Esophagus squamous epithelium (tissue), 5 donors: ENCODE results near the gene COL16A1. TPM values are rescaled to one million over a fixed set of nuclear protein-coding genes. Genes with fewer than 3 reads are reported as not detected.

ENCODE experiments used
- DNase-seq: peaks from one replicate; lab custom pipeline; 2025; lab: John Stamatoyannopoulos, UW
- H3K27ac ChIP-seq, 4 donors: fragments of 200-600 bp; sonication (generic); one replicate each; pipeline ENCODE4 v1.5.1; 2016 to 2019; ENCODE audit warnings: mild to moderate bottlenecking in 1 of 4
- H3K27me3 ChIP-seq, 4 donors: fragments of 200-600 bp; sonication (generic); 1 replicate in 3 of 4; 2 replicates in 1 of 4; pipeline versions ENCODE4 v1.5.1 to v1.6.0; 2017 to 2021; ENCODE audit warnings: antibody characterized with exemption in 1 of 4
- H3K36me3 ChIP-seq, 3 donors: fragments of 200-600 bp; sonication (generic); one replicate each; pipeline ENCODE4 v1.5.1; 2016 to 2019
- H3K4me1 ChIP-seq, 3 donors: fragments of 200-600 bp; sonication (generic); one replicate each; pipeline ENCODE4 v1.5.1; 2017 to 2019
- H3K4me3 ChIP-seq, 4 donors: fragments of 200-600 bp; sonication (generic); 1 replicate in 3 of 4; 2 replicates in 1 of 4; pipeline ENCODE4 v1.5.1; 2016 to 2019; ENCODE audit warnings: mild to moderate bottlenecking in 2 of 4, moderate library complexity in 1 of 4
- H3K9me3 ChIP-seq, 3 donors: fragments of 200-600 bp; sonication (generic); one replicate each; pipeline ENCODE4 v1.5.1; 2016 to 2019
- CTCF ChIP-seq, 6 experiments: fragments of 450-650 bp in 4 of 6; fragments of 200-600 bp in 2 of 6; sonication (generic) in 2 of 6; IDR thresholded peaks; one replicate each; pipeline ENCODE4 v1.5.1; 2016 to 2019; ENCODE audit warnings: antibody characterized with exemption in 6 of 6, mild to moderate bottlenecking in 4 of 6, moderate library complexity in 4 of 6
- POLR2A ChIP-seq, 4 donors: fragments of 450-650 bp; IDR thresholded peaks; one replicate each; pipeline ENCODE4 v1.6.1; 2017; ENCODE audit warnings: antibody characterized with exemption in 4 of 4, mild to moderate bottlenecking in 4 of 4, moderate library complexity in 3 of 4
- WGBS, 2 donors: methylation state at CpG; one replicate each; pipeline ENCODE4 v1.1.5; 2018; 5-methylcytosine and 5-hydroxymethylcytosine counted together
- intact Hi-C: fragments of 100-400 bp; cut with DNase I; formaldehyde crosslinking; loops from one replicate; pipeline ENCODE4 v1.15.0; 2022
- total RNA-seq, 4 donors: library from RNA; depleted of rRNA; stranded (reverse); fragments of >200 nt; gene quantifications; one replicate each; pipeline ENCODE4 v1.1.0, GENCODE V29; 2016
- donor health status: DM: yes; HTN: yes; CAD: no.

Gene COL16A1
- total RNA-seq, 4 donors from 2014 or later = 8.8 to 35.5 (median 16.4) TPM

- peaks cover 0 to 27% (median 7%) of the 10 kb centered on the region in 3 donors for H3K4me1 ChIP-seq
- peaks cover 0 to 39% (median 0%) of the 10 kb centered on the region in 3 donors for H3K36me3 ChIP-seq
- no peaks in the 10 kb centered on the region for H3K27me3 ChIP-seq
- TF ChIP-seq POLR2A (IDR thresholded peaks at IDR 0.05) (no peak), CTCF (IDR thresholded peaks at IDR 0.05) (no peak)
- DNase-seq = no peak
- WGBS, 2 donors = 57 to 89% methylated on average over 1 to 8 of the region's 12 CpGs
- no peak overlapping the region for H3K4me3 ChIP-seq
- no peaks in the 10 kb centered on the region for H3K9me3 ChIP-seq
- no peak overlapping the region for H3K27ac ChIP-seq
- intact Hi-C loops = no loop called here
These were observed 49.9 kb downstream of the COL16A1 start for GRCh38 chr1:31653717-31654473.

GRCh38 chr1:31652891-31653499 is 50.8 kb downstream of the COL16A1 start:
- intact Hi-C loops = no loop called here
- DNase-seq = no peak
- peaks cover 0 to 36% (median 7%) of the 10 kb centered on the region in 3 donors for H3K4me1 ChIP-seq
- 73 to 76% methylated on average over 4 of the region's 4 CpGs for WGBS, 2 donors
- no peak overlapping the region for H3K27ac ChIP-seq
- peaks cover 0 to 30% (median 0%) of the 10 kb centered on the region in 3 donors for H3K36me3 ChIP-seq
- no peaks in the 10 kb centered on the region for H3K27me3 ChIP-seq
- H3K4me3 ChIP-seq = no peak overlapping the region
- TF ChIP-seq CTCF (IDR thresholded peaks at IDR 0.05) (no peak), POLR2A (IDR thresholded peaks at IDR 0.05) (no peak)
- no peaks in the 10 kb centered on the region for H3K9me3 ChIP-seq

- Histone ChIP-seq H3K4me1 (peaks cover 0 to 37% (median 7%) of the 10 kb centered on the region in 3 donors), H3K27me3 (no peaks in the 10 kb centered on the region), H3K9me3 (no peaks in the 10 kb centered on the region), H3K4me3 (no peak overlapping the region), H3K36me3 (peaks cover 0 to 23% (median 0%) of the 10 kb centered on the region in 3 donors), H3K27ac (peak overlapping the region in 1 of 4 donors; percentile 48)
- TF ChIP-seq POLR2A (IDR thresholded peaks at IDR 0.05) (no peak), CTCF (IDR thresholded peaks at IDR 0.05) (no peak)
- intact Hi-C loops = no loop called here
- DNase-seq = no peak
- WGBS, 2 donors = 59 to 68% methylated on average over 6 of the region's 6 CpGs
These were observed 52.1 kb downstream of the COL16A1 start for GRCh38 chr1:31651766-31652165.

GRCh38 chr1:31651089-31651420 is 52.8 kb downstream of the COL16A1 start:
- Histone ChIP-seq H3K4me3 (no peak overlapping the region), H3K27me3 (no peaks in the 10 kb centered on the region), H3K4me1 (peaks cover 0 to 37% (median 7%) of the 10 kb centered on the region in 3 donors), H3K27ac (peak overlapping the region in 2 of 4 donors; percentile 7 to 48), H3K9me3 (no peaks in the 10 kb centered on the region), H3K36me3 (peaks cover 0 to 23% (median 0%) of the 10 kb centered on the region in 3 donors)
- 22 to 45% methylated on average over 1 of the region's 1 CpG for WGBS, 2 donors
- TF ChIP-seq CTCF (IDR thresholded peaks at IDR 0.05) (no peak), POLR2A (IDR thresholded peaks at IDR 0.05) (no peak)
- DNase-seq = no peak
- intact Hi-C loops = no loop called here
